Measurements from ENCODE around the gene GSG1L.
"Not testable (repeated sequence)": the region's sequence is repeated elsewhere in the genome, so short reads cannot be mapped to it uniquely, and the experiment has no call there.

The GSG1L gene

GRCh38 chr16:27880287-27880686, 183.2 kb downstream of the GSG1L start:
- DNase-seq: no peak

GRCh38 chr16:27879601-27880247, 183.8 kb downstream of the GSG1L start:
- no peak for DNase-seq

- not testable (repeated sequence) for DNase-seq
These were observed 190.9 kb downstream of the GSG1L start for GRCh38 chr16:27872627-27873026.

- no peak for DNase-seq
These were observed 193.3 kb downstream of the GSG1L start for GRCh38 chr16:27870116-27870798.

- no peak for DNase-seq
These were observed 194.1 kb downstream of the GSG1L start for GRCh38 chr16:27869411-27869810.

GRCh38 chr16:27868180-27868579, 195.3 kb downstream of the GSG1L start:
- no peak for DNase-seq

GRCh38 chr16:27867122-27868110, 196.1 kb downstream of the GSG1L start:
- no peak for DNase-seq

GRCh38 chr16:27863377-27863776, 200.1 kb downstream of the GSG1L start:
- no peak for DNase-seq

- no peak for DNase-seq
These were observed 200.6 kb downstream of the GSG1L start for GRCh38 chr16:27862953-27863352.

- DNase-seq: no peak
These were observed 203.4 kb downstream of the GSG1L start for GRCh38 chr16:27860091-27860490.

GRCh38 chr16:27859020-27859419, 204.5 kb downstream of the GSG1L start:
- DNase-seq: no peak

- no peak for DNase-seq
These were observed 209.9 kb downstream of the GSG1L start for GRCh38 chr16:27853651-27854050.

GRCh38 chr16:27853101-27853500, 210.4 kb downstream of the GSG1L start:
- no peak for DNase-seq

GRCh38 chr16:27852681-27853080, 210.8 kb downstream of the GSG1L start:
- DNase-seq: no peak

- no peak for DNase-seq
These were observed 211.4 kb downstream of the GSG1L start for GRCh38 chr16:27852116-27852515.

- no peak for DNase-seq
These were observed 211.9 kb downstream of the GSG1L start for GRCh38 chr16:27851586-27851985.

- no peak for DNase-seq
These were observed 213.9 kb downstream of the GSG1L start for GRCh38 chr16:27849621-27850020.

GRCh38 chr16:27847030-27847550, 216.4 kb downstream of the GSG1L start:
- no peak for DNase-seq

- DNase-seq: no peak
These were observed 218.7 kb downstream of the GSG1L start for GRCh38 chr16:27844826-27845225.

- no peak for DNase-seq
These were observed 219.7 kb downstream of the GSG1L start for GRCh38 chr16:27843800-27844199.

- no peak for DNase-seq
These were observed 221.6 kb downstream of the GSG1L start for GRCh38 chr16:27841911-27842310.

- DNase-seq: no peak
These were observed 222.3 kb downstream of the GSG1L start for GRCh38 chr16:27841061-27841801.

Data from NCI-H2081 treated with DMSO at 0.1 percent for 48 hours (cell line).